ENCODE data around the gene CARD11. TPM values are rescaled to one million over a fixed set of nuclear protein-coding genes. Genes with fewer than 3 reads are reported as not detected.

Gene CARD11
- polyA plus RNA-seq, 2 donors = 0.66 to 1.3 TPM

GRCh38 chr7:3067606-3068380 is 24.1 kb upstream of the CARD11 start:
- Histone ChIP-seq H3K4me1 (ENCODE audit: control insufficient read depth in 2 of 2, insufficient read depth in 2 of 2, low read length in 1 of 2) (no peaks in the 10 kb centered on the region), H3K27ac (ENCODE audit: low read depth in 2 of 2, low read length in 1 of 2) (no peak overlapping the region), H3K4me3 (ENCODE audit: low read depth in 1 of 2, low read length in 2 of 2) (no peak overlapping the region), H3K36me3 (ENCODE audit: control insufficient read depth in 2 of 2, insufficient read depth in 2 of 2, low read length in 1 of 2) (no peaks in the 10 kb centered on the region), H3K27me3 (ENCODE audit: control insufficient read depth in 1 of 2, insufficient read depth in 2 of 2, low read length in 2 of 2) (no peaks in the 10 kb centered on the region), H3K9me3 (ENCODE audit: control insufficient read depth in 2 of 2, insufficient read depth in 1 of 2, low read depth in 1 of 2, low read length in 1 of 2) (peaks cover 0 to 2% of the 10 kb centered on the region in 2 donors)
- WGBS, 2 donors = 88 to 97% methylated on average over 2 of the region's 2 CpGs

- no peaks in the 10 kb centered on the region for H3K27me3 ChIP-seq (ENCODE audit: control insufficient read depth in 1 of 2, insufficient read depth in 2 of 2, low read length in 2 of 2)
- no peak overlapping the region for H3K4me3 ChIP-seq (ENCODE audit: low read depth in 1 of 2, low read length in 2 of 2)
- no peak overlapping the region for H3K27ac ChIP-seq (ENCODE audit: low read depth in 2 of 2, low read length in 1 of 2)
- no peaks in the 10 kb centered on the region for H3K4me1 ChIP-seq (ENCODE audit: control insufficient read depth in 2 of 2, insufficient read depth in 2 of 2, low read length in 1 of 2)
- WGBS, 2 donors = 73 to 84% methylated on average over 3 of the region's 3 CpGs
- H3K36me3 ChIP-seq (ENCODE audit: control insufficient read depth in 2 of 2, insufficient read depth in 2 of 2, low read length in 1 of 2) = no peaks in the 10 kb centered on the region
- peaks cover 0 to 2% of the 10 kb centered on the region in 2 donors for H3K9me3 ChIP-seq (ENCODE audit: control insufficient read depth in 2 of 2, insufficient read depth in 1 of 2, low read depth in 1 of 2, low read length in 1 of 2)
These were observed 23.5 kb upstream of the CARD11 start for GRCh38 chr7:3067193-3067592.

GRCh38 chr7:3066506-3066905 is 22.8 kb upstream of the CARD11 start:
- no peak overlapping the region for H3K4me3 ChIP-seq (ENCODE audit: low read depth in 1 of 2, low read length in 2 of 2)
- WGBS, 2 donors = 94 to 100% methylated on average over 1 of the region's 1 CpG
- no peaks in the 10 kb centered on the region for H3K36me3 ChIP-seq (ENCODE audit: control insufficient read depth in 2 of 2, insufficient read depth in 2 of 2, low read length in 1 of 2)
- H3K9me3 ChIP-seq (ENCODE audit: control insufficient read depth in 2 of 2, insufficient read depth in 1 of 2, low read depth in 1 of 2, low read length in 1 of 2) = peaks cover 0 to 2% of the 10 kb centered on the region in 2 donors
- H3K27ac ChIP-seq (ENCODE audit: low read depth in 2 of 2, low read length in 1 of 2) = no peak overlapping the region
- H3K27me3 ChIP-seq (ENCODE audit: control insufficient read depth in 1 of 2, insufficient read depth in 2 of 2, low read length in 2 of 2) = no peaks in the 10 kb centered on the region
- no peaks in the 10 kb centered on the region for H3K4me1 ChIP-seq (ENCODE audit: control insufficient read depth in 2 of 2, insufficient read depth in 2 of 2, low read length in 1 of 2)

GRCh38 chr7:3065724-3066143 is 22.1 kb upstream of the CARD11 start:
- Histone ChIP-seq H3K4me3 (ENCODE audit: low read depth in 1 of 2, low read length in 2 of 2) (no peak overlapping the region), H3K4me1 (ENCODE audit: control insufficient read depth in 2 of 2, insufficient read depth in 2 of 2, low read length in 1 of 2) (no peaks in the 10 kb centered on the region), H3K27ac (ENCODE audit: low read depth in 2 of 2, low read length in 1 of 2) (no peak overlapping the region), H3K36me3 (ENCODE audit: control insufficient read depth in 2 of 2, insufficient read depth in 2 of 2, low read length in 1 of 2) (no peaks in the 10 kb centered on the region), H3K27me3 (ENCODE audit: control insufficient read depth in 1 of 2, insufficient read depth in 2 of 2, low read length in 2 of 2) (no peaks in the 10 kb centered on the region), H3K9me3 (ENCODE audit: control insufficient read depth in 2 of 2, insufficient read depth in 1 of 2, low read depth in 1 of 2, low read length in 1 of 2) (no peaks in the 10 kb centered on the region)
- WGBS, 2 donors = 46 to 58% methylated on average over 11 of the region's 11 CpGs

GRCh38 chr7:3064067-3064466 is 20.4 kb upstream of the CARD11 start:
- Histone ChIP-seq H3K4me1 (ENCODE audit: control insufficient read depth in 2 of 2, insufficient read depth in 2 of 2, low read length in 1 of 2) (no peaks in the 10 kb centered on the region), H3K4me3 (ENCODE audit: low read depth in 1 of 2, low read length in 2 of 2) (no peak overlapping the region), H3K27ac (ENCODE audit: low read depth in 2 of 2, low read length in 1 of 2) (no peak overlapping the region), H3K9me3 (ENCODE audit: control insufficient read depth in 2 of 2, insufficient read depth in 1 of 2, low read depth in 1 of 2, low read length in 1 of 2) (no peaks in the 10 kb centered on the region), H3K27me3 (ENCODE audit: control insufficient read depth in 1 of 2, insufficient read depth in 2 of 2, low read length in 2 of 2) (no peaks in the 10 kb centered on the region), H3K36me3 (ENCODE audit: control insufficient read depth in 2 of 2, insufficient read depth in 2 of 2, low read length in 1 of 2) (no peaks in the 10 kb centered on the region)
- 90 to 93% methylated on average over 5 of the region's 5 CpGs for WGBS, 2 donors

- Histone ChIP-seq H3K36me3 (ENCODE audit: control insufficient read depth in 2 of 2, insufficient read depth in 2 of 2, low read length in 1 of 2) (no peaks in the 10 kb centered on the region), H3K4me1 (ENCODE audit: control insufficient read depth in 2 of 2, insufficient read depth in 2 of 2, low read length in 1 of 2) (no peaks in the 10 kb centered on the region), H3K27me3 (ENCODE audit: control insufficient read depth in 1 of 2, insufficient read depth in 2 of 2, low read length in 2 of 2) (no peaks in the 10 kb centered on the region), H3K4me3 (ENCODE audit: low read depth in 1 of 2, low read length in 2 of 2) (no peak overlapping the region), H3K9me3 (ENCODE audit: control insufficient read depth in 2 of 2, insufficient read depth in 1 of 2, low read depth in 1 of 2, low read length in 1 of 2) (no peaks in the 10 kb centered on the region), H3K27ac (ENCODE audit: low read depth in 2 of 2, low read length in 1 of 2) (no peak overlapping the region)
- 59 to 63% methylated on average over 7 of the region's 7 CpGs for WGBS, 2 donors
These were observed 19.5 kb upstream of the CARD11 start for GRCh38 chr7:3063016-3063753.

- no peaks in the 10 kb centered on the region for H3K4me1 ChIP-seq (ENCODE audit: control insufficient read depth in 2 of 2, insufficient read depth in 2 of 2, low read length in 1 of 2)
- 42 to 53% methylated on average over 9 of the region's 9 CpGs for WGBS, 2 donors
- H3K4me3 ChIP-seq (ENCODE audit: low read depth in 1 of 2, low read length in 2 of 2) = no peak overlapping the region
- peaks cover 0 to 3% of the 10 kb centered on the region in 2 donors for H3K9me3 ChIP-seq (ENCODE audit: control insufficient read depth in 2 of 2, insufficient read depth in 1 of 2, low read depth in 1 of 2, low read length in 1 of 2)
- H3K27ac ChIP-seq (ENCODE audit: low read depth in 2 of 2, low read length in 1 of 2) = no peak overlapping the region
- H3K27me3 ChIP-seq (ENCODE audit: control insufficient read depth in 1 of 2, insufficient read depth in 2 of 2, low read length in 2 of 2) = no peaks in the 10 kb centered on the region
- no peaks in the 10 kb centered on the region for H3K36me3 ChIP-seq (ENCODE audit: control insufficient read depth in 2 of 2, insufficient read depth in 2 of 2, low read length in 1 of 2)
These were observed 13.4 kb upstream of the CARD11 start for GRCh38 chr7:3057066-3057420.

- H3K27ac ChIP-seq (ENCODE audit: low read depth in 2 of 2, low read length in 1 of 2) = no peak overlapping the region
- no peaks in the 10 kb centered on the region for H3K4me1 ChIP-seq (ENCODE audit: control insufficient read depth in 2 of 2, insufficient read depth in 2 of 2, low read length in 1 of 2)
- H3K27me3 ChIP-seq (ENCODE audit: control insufficient read depth in 1 of 2, insufficient read depth in 2 of 2, low read length in 2 of 2) = no peaks in the 10 kb centered on the region
- no peaks in the 10 kb centered on the region for H3K36me3 ChIP-seq (ENCODE audit: control insufficient read depth in 2 of 2, insufficient read depth in 2 of 2, low read length in 1 of 2)
- H3K9me3 ChIP-seq (ENCODE audit: control insufficient read depth in 2 of 2, insufficient read depth in 1 of 2, low read depth in 1 of 2, low read length in 1 of 2) = peaks cover 0 to 3% of the 10 kb centered on the region in 2 donors
- 60 to 68% methylated on average over 24 of the region's 24 CpGs for WGBS, 2 donors
- H3K4me3 ChIP-seq (ENCODE audit: low read depth in 1 of 2, low read length in 2 of 2) = no peak overlapping the region
These were observed 12.8 kb upstream of the CARD11 start for GRCh38 chr7:3056234-3057065.

GRCh38 chr7:3055626-3056025 is 12.0 kb upstream of the CARD11 start:
- H3K27ac ChIP-seq (ENCODE audit: low read depth in 2 of 2, low read length in 1 of 2) = no peak overlapping the region
- WGBS, 2 donors = 66 to 78% methylated on average over 6 of the region's 6 CpGs
- no peaks in the 10 kb centered on the region for H3K36me3 ChIP-seq (ENCODE audit: control insufficient read depth in 2 of 2, insufficient read depth in 2 of 2, low read length in 1 of 2)
- peaks cover 0 to 3% of the 10 kb centered on the region in 2 donors for H3K9me3 ChIP-seq (ENCODE audit: control insufficient read depth in 2 of 2, insufficient read depth in 1 of 2, low read depth in 1 of 2, low read length in 1 of 2)
- H3K4me1 ChIP-seq (ENCODE audit: control insufficient read depth in 2 of 2, insufficient read depth in 2 of 2, low read length in 1 of 2) = no peaks in the 10 kb centered on the region
- H3K4me3 ChIP-seq (ENCODE audit: low read depth in 1 of 2, low read length in 2 of 2) = no peak overlapping the region
- H3K27me3 ChIP-seq (ENCODE audit: control insufficient read depth in 1 of 2, insufficient read depth in 2 of 2, low read length in 2 of 2) = no peaks in the 10 kb centered on the region
